ENCODE measurements around the gene TAX1BP1.

TAX1BP1 gene

DNA sequence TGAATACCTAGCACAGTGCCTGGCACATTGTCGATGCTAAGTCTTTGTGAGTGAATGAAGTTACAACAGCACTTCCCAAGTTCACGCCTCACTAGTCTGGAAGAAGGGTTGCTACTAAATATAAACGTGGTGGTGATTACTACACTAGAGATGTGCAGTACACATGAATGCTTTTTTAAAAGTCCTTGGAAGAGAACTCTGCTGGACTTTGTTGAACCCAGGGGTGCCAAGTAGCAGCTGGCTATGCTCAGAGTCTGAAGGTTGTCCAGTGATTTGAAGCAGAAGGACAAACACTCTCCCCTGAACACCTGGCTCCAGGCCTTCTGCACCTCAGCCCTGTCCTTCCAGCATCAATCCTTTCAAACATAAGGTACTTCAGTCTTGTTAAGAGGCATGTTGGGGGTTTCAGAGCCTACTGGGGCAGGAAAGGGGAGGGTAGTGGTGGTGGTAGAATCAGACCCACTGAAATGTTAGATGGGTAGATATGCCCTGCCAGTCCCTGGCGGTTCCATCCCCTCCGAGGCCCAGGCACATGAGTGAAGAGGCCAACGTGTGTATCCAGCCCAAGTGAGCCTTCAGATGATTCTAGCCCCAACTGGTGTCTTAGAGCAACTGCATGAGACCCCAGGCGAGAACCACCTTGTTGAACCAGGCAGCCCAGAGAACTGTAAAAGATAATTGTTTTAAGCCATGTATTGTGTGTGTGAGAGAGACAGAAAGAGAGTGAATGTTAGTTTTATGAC lies 94.4 kb downstream of the TAX1BP1 start:
- Histone ChIP-seq H3K4me1 (peaks cover 0 to 8% (median 0%) of the 10 kb centered on the region in 4 donors), H3K27me3 (no peaks in the 10 kb centered on the region), H3K27ac (no peak overlapping the region), H3K4me3 (no peak overlapping the region), H3K9me3 (no peaks in the 10 kb centered on the region), H3K36me3 (peaks cover 13 to 37% (median 28%) of the 10 kb centered on the region in 3 donors)
- TF ChIP-seq, protein P1, sequence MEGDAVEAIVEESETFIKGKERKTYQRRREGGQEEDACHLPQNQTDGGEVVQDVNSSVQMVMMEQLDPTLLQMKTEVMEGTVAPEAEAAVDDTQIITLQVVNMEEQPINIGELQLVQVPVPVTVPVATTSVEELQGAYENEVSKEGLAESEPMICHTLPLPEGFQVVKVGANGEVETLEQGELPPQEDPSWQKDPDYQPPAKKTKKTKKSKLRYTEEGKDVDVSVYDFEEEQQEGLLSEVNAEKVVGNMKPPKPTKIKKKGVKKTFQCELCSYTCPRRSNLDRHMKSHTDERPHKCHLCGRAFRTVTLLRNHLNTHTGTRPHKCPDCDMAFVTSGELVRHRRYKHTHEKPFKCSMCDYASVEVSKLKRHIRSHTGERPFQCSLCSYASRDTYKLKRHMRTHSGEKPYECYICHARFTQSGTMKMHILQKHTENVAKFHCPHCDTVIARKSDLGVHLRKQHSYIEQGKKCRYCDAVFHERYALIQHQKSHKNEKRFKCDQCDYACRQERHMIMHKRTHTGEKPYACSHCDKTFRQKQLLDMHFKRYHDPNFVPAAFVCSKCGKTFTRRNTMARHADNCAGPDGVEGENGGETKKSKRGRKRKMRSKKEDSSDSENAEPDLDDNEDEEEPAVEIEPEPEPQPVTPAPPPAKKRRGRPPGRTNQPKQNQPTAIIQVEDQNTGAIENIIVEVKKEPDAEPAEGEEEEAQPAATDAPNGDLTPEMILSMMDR (IDR thresholded peaks at IDR 0.05), result no peak
- no peak for DNase-seq
- intact Hi-C loops (cut with DNase I; ENCODE audit: low total_unique reads), result no loop called here

DNA sequence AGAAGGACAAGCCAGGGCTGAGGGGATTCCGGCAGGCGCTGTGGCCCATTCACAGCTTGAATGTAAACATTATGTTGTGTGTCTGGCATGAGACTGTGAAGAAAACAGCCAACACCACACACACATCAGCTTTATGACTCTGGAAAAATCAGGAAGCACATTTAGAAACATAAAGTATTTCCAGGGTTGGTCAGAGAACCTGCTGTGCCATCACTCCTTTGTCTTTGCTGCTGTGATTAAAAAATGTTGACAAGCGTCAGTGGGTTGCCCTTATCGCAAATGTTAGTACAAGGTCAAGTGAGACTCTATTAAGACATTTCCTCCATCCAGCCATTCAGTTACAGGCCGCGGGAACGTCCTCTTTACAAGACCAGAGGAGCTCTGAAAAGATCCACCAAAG lies 95.4 kb downstream of the TAX1BP1 start:
- no peaks in the 10 kb centered on the region for H3K9me3 ChIP-seq
- intact Hi-C loops (cut with DNase I; ENCODE audit: low total_unique reads), result no loop called here
- DNase-seq, result no peak
- H3K4me1 ChIP-seq, result peaks cover 0 to 8% (median 0%) of the 10 kb centered on the region in 4 donors
- H3K27ac ChIP-seq, result no peak overlapping the region
- H3K4me3 ChIP-seq, result no peak overlapping the region
- no peaks in the 10 kb centered on the region for H3K27me3 ChIP-seq
- TF ChIP-seq, protein P1 (IDR thresholded peaks at IDR 0.05), result no peak
- peaks cover 18 to 47% (median 37%) of the 10 kb centered on the region in 3 donors for H3K36me3 ChIP-seq

DNA sequence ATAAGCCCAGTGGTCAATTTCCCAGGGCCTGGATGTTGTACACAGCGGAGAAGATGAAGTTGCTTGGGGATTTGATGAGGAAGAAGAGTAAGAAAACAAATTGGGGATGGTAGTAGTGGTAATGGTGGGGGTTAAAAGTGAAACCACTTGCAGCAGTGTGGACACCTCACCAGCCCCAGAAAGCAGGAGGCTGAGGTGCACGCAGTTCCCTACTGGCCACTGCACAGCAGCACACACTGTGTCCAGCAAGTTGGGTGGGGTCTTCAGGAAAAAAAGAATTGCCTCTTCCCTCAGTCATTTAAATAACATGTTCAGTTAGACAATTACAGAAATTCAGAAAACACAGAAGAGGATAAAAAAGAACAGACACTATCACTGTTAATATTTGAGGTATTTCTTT lies 96.6 kb downstream of the TAX1BP1 start:
- Histone ChIP-seq H3K4me3 (no peak overlapping the region), H3K9me3 (no peaks in the 10 kb centered on the region), H3K36me3 (peaks cover 24 to 52% (median 37%) of the 10 kb centered on the region in 3 donors), H3K4me1 (peaks cover 0 to 8% (median 0%) of the 10 kb centered on the region in 4 donors), H3K27ac (no peak overlapping the region), H3K27me3 (no peaks in the 10 kb centered on the region)
- intact Hi-C loops (cut with DNase I; ENCODE audit: low total_unique reads), result no loop called here
- no peak for DNase-seq
- TF ChIP-seq, protein P1 (IDR thresholded peaks at IDR 0.05), result no peak

DNA sequence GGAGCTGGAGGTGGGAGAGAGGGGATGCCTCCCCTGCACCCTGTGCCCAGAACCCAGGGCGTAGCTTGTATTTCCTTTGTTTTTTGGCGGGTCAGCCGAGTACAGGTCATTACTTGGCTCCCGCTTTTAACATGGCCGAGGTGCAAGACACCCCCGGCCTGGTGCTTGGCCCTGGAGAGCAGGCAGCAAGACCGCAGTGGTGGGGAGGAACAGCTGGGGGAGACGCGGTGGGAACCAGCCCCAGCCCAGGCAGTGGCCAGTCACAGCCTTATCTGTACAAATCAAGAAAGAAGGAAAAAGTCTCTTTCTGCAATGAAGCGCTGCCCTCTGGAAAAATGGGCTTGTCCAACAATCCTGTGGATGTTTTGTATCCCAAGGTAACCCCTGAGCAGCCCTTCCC lies 99.1 kb downstream of the TAX1BP1 start:
- TF ChIP-seq, protein P1 (IDR thresholded peaks at IDR 0.05), result no peak
- H3K27ac ChIP-seq, result no peak overlapping the region
- peaks cover 0 to 22% (median 6%) of the 10 kb centered on the region in 4 donors for H3K4me1 ChIP-seq
- H3K4me3 ChIP-seq, result no peak overlapping the region
- intact Hi-C loops (cut with DNase I; ENCODE audit: low total_unique reads), result no loop called here
- H3K27me3 ChIP-seq, result no peaks in the 10 kb centered on the region
- no peaks in the 10 kb centered on the region for H3K9me3 ChIP-seq
- DNase-seq, result no peak
- peaks cover 15 to 33% (median 28%) of the 10 kb centered on the region in 3 donors for H3K36me3 ChIP-seq

DNA sequence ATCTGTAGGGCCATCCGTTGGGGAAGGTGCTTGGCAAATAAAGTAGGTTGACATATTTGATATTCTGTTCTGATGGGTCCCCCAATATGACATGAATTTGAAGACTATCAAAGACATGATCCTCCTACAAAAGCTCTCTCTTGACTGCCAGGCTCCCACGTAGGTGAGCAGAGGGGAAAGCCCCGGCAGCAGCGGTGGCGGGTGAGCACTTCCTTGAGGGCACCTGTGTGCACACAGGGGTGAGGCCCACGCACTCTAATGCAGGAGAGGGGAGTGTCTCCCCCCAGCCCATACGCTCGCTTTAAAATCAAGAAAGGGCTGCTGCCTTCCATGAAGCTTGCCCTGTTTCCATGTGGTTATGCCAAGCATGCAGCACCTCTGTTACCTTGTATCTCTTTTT lies 100.4 kb downstream of the TAX1BP1 start:
- Histone ChIP-seq H3K36me3 (peaks cover 14 to 28% (median 20%) of the 10 kb centered on the region in 3 donors), H3K9me3 (no peaks in the 10 kb centered on the region), H3K27ac (no peak overlapping the region), H3K4me3 (no peak overlapping the region), H3K4me1 (peaks cover 0 to 18% (median 6%) of the 10 kb centered on the region in 4 donors), H3K27me3 (no peaks in the 10 kb centered on the region)
- TF ChIP-seq, protein P1 (IDR thresholded peaks at IDR 0.05), result no peak
- intact Hi-C loops (cut with DNase I; ENCODE audit: low total_unique reads), result no loop called here
- DNase-seq, result no peak
